SH-SY5Y (cell line): ENCODE measurements around the gene IQSEC2.

Experiments used
- GATA2 ChIP-seq: IDR thresholded peaks from 2 replicates; pipeline ENCODE4 v1.6.1; 2011; ENCODE audit warnings: mild to moderate bottlenecking, low read depth, low read length
- GATA3 ChIP-seq: IDR thresholded peaks from 2 replicates; pipeline ENCODE4 v1.6.1; 2011; ENCODE audit warnings: low read depth, mild to moderate bottlenecking, low read length, moderate library complexity

- TF ChIP-seq GATA3: no peak
- TF ChIP-seq GATA2: no peak
Observed at GRCh38 chrX:53241558-53241957, 39.8 kb downstream of the IQSEC2 start.
